Activated CD4-positive, alpha-beta T cell treated with anti-CD3 and anti-CD28 coated beads, Interleukin-2, amount 50 U/mL, for 16 hours (primary cell): Measurements from ENCODE around the gene STAP2.
A peak's percentile ranks its signal among the peaks of the same experiment; 100 is the strongest.
"Not testable (repeated sequence)": the region's sequence is repeated elsewhere in the genome, so short reads cannot be mapped to it uniquely, and the experiment has no call there.

Experiments used
- DNase-seq: peaks from one replicate; pipeline ENCODE4 v3.0.0-alpha.2; 2020

The STAP2 gene

DNA sequence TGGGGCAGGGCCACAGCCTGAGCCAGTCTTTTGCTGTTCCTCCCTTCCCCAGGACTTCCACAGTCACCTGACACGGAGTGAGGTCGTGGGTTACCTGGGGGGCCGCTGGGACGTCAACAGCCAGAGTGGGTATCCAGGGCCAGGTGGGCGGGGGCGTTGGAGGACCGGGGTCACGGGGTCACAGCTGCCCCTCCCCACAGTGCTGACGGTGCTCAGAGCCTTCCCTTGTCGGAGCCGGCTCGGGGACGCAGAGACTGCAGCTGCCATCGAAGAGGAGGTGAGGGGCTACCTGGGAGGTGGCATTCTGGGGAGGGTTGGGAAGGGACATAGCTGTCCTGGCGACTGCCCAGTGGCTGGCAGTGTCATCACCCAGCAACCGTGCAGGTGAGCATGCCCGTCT, 16.3 kb upstream of the STAP2 start:
- DNase-seq: no peak

DNA sequence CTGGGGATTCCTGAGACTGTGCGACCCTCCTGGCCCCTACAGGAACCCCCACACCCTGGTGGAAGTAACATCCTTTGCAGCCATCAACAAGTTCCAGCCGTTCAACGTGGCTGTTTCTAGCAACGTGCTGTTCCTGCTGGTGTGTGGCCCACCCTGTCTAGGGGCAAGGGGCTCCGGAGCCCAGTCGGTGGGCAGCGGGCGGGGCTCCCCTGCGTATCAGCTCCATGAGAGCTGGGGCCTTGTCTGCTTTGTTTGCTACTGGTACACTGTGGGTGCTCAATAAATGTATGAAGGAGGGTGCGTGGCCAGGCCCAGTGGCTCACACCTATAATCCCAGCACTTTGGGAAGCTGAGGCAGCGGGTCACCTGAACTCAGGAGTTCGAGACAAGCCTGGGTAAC, 15.7 kb upstream of the STAP2 start:
- no peak for DNase-seq

DNA sequence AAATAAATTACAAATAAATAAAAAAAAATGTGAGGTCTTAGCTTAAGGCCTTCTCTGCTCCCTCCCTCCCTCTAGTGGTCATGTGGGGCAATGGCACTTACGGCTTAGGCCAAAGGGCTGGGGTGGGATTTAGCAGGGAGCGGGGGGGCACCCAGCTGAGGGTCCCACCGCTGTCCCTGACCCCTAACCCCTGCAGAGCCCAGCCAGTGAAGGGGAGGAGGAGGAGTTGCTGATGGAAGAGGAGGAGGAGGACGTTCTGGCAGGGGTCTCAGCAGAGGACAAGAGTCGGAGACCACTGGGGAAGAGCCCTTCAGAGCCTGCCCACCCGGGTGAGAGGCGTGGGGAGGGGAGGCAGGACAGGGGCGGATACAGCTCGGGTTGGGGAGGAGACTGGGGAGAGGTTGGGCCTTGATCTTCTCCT, 14.1 kb upstream of the STAP2 start:
- DNase-seq: peak; percentile 60

DNA sequence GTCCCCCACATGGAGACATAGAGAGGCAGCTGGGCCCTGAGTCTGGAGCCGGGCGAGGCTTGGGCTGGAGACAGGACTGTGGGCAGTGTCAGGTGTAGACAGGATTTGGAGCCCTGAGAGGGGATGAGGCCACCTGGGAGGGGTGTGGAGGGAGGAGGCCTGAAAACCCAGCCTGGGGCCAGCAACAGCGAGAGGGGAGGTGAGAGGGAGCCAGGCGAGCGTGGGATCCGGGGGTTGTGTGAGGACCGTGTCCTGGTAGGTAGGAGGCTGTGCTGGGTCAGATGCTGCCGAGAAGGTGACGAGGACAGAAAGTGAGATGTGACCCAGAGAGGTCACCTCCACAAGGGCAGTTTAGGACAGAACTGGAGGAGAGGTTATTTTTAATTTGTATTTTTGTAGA, 12.1 kb upstream of the STAP2 start:
- DNase-seq: no peak

DNA sequence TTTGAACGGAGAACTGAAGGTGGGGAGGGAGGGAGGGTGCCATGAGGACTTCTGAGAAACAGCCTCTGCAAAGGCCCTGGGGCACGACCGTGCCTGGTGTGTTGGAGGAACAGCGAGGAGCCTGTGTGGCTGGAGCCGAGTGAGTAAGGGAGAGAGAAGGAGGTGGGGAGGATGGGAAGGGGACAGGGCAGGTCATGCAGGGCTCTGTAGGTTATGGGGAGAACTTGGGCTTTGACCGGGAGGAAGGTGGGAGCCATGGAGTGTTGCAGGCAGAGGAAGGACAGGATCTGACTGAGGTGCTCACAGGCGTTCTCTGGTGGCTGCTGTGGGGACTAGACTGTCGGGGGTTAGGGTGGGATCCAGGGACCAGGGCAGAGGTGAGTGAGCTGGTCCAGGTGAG, 11.5 kb upstream of the STAP2 start:
- no peak for DNase-seq

DNA sequence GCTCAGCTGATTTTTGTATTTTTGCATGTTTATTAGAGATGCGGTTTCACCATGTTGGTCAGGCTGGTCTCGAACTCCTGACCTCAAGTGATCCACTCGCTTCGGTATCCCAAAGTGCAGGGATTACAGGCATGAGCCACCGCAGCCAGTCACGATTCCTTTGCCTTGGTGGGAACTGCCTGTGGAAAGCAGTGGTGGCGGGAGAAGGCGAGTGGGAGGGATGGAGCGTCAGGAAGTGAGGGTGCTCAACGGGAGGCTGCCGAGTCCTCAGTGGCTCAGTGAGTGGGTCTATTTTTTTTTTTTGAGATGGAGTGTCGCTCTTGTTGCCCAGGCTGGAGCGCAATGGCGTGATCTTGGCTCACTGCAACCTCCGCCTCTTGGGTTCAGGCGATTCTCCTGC, 10.6 kb upstream of the STAP2 start:
- DNase-seq: not testable (repeated sequence)

DNA sequence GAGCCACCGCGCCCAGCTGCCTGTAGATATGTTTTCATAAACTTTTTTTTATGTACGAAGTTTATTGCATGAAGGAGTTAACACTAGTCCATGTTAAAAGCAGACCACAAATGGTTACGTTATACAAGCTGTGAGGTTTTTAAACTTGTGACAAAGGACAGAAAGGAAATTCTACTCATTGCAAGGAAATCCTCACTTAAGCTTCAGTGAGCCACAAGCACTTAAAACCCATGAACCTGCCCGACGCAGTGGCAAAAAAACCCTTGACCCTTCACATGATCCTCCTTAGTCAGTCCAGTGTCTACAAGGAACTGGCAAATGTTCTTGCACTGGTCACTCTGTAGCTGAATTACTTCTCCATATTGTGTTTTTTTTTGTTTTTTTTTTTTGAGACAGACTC, 8.9 kb upstream of the STAP2 start:
- no peak for DNase-seq

DNA sequence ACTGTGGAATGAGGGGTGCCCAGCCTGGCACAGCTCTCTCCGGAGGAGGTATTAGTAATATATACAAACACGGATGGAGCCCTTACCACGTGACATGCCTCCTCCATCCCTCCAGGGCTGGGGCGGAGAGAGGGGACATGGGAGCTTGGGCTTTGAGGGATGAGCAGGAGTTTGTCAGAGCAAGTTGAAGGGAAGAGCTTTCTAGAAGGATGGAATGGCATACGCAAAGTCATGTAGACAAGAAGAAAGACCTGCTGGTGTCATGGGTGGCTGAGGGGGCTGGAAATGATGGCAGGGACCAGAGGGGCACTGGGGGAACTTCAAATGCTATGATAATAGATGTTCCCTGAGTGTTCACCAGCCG, 7.4 kb upstream of the STAP2 start:
- DNase-seq: no peak

DNA sequence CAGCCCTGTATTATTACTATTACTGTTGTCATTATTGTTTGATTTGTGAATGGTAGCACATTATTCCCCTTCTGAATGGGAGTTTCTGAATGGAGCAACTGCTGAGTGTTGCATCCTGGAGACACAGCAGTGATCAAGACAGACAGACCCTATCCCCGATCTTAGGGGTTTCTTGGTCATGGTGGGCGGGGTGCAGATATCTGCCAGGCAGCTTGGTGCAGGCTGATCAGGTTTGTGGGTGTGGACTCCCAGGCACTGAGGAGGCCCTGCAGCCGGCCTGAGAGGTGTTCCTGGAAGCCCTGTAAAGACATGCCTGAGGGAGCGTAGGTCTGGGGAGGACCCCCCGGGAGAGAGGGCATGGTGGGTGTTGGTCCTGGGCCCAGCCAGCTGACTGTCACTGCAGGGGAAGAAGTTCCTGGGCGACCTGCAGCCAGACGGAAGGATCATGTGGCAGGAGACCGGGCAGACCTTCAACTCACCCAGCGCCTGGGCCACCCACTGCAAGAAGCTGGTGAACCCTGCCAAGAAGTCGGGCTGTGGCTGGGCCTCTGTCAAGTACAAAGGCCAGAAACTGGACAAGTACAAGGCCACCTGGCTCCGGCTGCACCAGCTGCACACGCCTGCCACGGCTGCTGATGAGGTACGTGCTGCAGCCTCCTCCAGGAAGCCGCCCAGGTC, 6.9 kb upstream of the STAP2 start:
- no peak for DNase-seq

DNA sequence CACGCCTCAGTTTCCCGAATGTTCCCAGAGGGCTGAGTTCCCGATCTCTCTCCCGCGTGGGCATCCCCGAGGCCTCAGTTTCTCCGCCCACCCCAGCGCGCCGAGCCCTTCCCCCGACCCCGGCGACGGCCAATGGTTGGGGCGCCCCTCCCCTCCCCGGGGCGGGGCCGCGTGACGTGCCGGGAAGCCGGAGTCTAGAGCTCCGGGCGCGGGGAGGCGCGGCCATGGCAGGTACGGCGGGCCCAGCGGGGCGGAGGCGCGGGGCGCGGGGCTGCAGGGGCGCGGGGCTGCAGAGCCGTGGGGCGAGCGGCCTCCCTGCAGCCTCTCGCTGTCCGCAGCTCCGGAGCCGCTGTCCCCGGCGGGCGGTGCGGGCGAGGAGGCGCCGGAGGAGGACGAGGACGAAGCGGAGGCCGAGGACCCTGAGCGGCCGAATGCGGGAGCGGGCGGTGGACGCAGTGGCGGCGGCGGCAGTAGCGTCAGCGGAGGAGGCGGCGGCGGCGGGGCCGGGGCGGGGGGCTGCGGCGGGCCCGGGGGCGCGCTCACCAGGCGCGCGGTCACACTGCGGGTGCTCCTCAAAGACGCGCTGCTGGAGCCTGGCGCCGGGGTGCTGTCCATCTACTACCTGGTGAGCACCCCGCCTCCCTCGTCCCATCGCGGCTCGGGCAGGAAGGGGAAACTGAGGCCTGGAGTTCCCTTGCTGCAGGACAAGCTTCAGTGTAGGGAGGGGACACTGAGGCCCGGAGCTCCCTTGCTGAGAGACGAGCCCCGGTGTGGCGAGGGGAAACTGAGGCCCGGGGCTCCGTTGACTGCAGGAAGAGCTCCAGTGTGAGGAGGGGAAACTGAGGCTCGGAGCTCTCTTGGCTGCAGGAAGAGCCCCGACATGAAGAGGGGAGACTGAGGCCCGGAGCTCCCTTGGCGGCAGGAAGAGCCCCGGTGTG, 5.0 kb upstream of the STAP2 start, which contains the start of gene MPND:
TSS of gene MPND (plus strand) at position 193 of the 938 bp plus-strand sequence. CDS start at position 225, 32 bp downstream.
- DNase-seq: peak; percentile 92

DNA sequence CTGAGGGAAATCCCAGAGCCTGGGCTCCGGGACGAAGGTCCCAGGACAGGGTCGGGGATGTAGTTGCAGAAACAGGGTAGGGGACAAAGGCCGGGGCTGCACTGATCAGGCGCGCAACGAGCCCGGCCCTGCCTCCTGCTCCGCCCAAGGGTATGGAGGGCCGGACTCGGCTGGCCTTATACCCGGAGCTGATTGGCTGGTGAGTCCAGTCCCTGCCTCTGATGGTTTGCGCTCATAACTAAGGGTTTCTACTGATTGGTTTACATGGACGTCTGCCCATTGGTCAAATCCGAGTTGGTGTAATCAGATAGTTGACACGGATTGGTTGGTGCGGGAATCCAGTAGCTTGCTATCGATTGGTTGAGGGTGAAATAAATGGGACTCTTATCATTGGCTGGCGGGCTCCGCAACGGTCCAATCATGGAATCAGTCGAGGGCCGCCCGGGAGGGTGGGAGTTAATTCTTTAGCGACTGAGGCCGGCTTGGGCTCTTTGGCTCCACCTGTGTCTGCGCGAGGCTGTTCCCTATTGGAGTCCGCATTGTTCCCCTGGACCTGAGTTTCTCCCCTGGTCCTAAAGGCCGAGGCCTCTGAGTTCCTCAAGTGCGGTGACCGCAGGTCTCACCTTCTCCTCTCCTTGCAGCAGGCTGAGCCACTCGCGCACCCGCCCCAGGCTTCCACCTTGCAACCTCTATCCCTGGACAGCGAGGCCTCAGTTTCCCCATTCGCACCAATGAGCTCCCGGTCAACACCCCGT, 4.2 kb upstream of the STAP2 start:
- DNase-seq: peak; percentile 99

DNA sequence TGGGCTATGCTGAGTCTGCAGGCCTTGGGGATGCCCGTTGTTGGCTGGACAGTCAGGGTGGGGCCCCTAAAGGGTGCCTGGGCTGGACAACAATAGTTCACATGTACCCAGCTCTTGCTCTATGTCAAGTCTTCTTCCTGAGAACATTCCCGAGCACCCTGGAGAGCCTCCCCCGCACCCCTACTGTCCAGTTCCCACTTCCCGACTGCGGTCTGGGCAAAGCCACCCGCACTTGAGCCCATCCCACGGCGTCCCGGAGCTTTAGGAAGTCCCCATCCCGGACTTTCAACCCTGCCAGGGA, 3.6 kb upstream of the STAP2 start:
- no peak for DNase-seq

DNA sequence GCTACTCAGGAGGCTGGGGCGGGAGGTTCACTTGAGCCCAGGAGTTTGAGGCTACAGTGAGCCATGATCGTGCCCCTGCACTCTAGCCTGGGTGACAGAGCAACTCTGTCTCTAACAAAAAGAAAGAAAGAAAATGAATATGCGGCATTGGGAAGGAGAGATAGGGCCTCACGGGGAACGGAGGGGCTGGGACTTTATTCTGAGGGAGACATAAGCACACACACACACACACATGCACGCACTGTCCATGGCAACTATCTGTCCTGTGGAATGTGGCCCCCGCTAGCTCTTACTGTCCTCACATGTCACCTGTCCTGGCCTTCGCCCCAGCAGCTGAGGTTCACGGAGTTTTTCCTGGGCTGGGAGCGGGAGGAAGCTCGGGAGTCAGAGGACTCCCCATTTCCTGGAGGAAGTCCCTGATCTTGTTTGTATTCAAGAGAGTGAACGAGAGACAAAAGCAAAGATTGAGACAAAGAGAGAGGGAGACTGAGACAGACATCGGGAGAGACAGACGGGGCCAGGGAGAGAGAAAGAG, 654 bp downstream of the STAP2 start:
- DNase-seq: no peak

DNA sequence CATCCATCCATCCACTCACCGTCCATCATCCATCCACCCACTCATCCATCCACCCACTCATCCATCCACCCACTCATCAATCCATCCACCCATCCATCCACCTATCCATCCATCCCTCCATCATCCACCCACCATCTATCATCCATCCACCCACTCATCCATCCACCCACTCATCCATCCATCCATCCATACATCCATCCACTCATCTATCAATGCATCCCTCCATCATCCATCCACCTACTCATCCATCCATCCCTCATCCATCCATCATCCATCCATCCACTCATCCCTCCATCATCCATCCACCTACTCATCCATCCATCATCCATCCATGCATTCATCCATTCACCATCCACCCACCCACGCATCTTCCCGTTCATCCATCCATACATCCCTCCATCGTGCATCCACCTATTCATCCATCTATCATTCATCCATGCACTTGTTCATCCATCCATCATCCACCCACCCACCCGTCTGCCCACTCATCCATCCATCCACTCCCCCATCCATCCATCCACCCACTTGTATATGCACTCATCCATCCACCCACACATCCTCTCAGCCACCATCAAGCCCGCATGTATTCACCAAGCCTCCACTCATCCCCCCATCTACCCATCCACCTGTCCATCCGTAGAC, 3.6 kb downstream of the STAP2 start:
- no peak for DNase-seq

DNA sequence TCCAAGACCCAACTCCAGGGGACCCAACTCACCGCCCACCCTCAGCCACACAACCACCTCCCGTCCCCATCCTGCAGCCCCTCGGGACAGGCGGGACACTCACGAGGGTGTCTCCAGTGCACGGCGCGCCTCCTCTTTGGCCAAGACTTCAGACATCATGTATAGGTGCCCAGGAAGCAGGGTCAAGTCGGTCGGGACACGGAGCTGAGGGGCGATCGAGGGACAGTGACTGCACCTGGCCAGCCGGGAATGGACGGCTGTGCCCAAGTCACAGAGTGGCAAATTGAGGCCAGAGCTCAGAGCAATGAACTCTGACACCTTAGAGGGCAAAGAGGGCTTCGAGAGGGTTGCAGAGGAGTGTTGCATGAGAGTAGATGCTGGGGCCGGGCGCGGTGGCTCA, 8.8 kb downstream of the STAP2 start:
- no peak for DNase-seq

DNA sequence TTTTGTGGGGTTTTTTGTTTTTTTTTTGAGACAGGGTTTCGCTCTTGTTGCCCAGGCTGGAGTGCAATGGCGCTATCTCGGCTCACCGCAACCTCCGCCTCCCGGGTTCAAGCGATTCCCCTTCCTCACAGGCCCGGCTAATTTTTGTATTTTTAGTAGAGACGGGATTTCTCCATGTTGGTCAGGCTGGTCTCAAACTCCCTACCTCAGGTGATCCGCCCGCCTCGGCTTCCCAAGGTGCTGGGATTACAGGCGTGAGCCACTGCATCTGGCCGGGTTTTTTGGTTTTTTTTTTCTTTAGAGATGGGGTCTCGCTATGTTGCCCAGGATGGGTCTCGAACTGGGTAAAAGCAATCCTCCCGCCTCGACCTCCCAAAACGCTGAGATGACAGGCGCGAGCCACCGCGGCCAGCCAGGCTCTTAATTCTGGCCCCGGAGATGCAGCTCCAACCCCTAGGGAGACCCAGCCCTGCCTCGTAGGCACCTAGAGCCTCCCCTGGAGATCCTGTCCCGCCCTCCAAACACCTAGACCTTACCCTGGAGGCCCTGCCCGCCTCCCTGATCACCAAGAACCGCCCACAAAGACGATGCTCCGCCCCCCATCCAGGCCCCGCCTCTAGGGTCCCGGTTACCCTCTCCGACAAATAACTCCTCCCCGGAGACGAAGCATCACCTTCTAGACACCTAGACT, 9.5 kb downstream of the STAP2 start:
- peak; percentile 55 for DNase-seq

DNA sequence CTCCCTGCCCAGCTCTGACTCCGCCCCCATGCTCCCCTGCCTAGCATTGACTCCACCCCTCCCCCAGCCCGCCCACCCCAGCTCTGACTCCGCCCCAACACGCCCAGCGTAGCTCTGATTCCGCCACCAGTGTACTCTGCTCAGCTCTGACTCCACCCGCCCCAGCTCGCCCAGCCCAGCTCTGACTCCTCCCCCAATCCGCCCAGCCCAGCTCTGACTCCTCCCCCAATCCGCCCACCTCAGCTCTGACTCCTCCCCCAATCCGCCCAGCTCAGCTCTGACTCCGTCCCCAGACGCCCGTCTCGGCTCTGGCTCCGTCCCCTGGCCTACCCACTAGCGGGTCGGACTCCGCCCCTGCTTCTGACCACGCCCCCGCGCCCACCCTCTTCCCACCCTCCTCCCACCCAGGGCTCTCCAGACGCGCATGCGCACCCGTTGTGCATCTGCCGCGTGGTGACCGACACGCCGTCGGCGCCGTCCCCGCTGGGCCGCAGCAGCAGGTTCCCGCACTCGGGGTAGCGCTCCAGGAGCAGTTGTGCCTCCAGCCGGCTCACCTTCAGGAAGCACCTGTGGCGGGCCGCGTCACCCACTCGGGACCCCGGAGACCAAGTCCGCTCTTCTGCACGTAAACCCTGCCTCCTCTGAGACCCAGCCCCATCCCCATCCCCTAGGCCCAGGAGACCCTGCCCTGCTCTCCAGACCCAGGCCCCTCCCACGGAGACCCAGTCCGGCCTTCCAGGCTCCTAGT, 10.2 kb downstream of the STAP2 start:
- DNase-seq: peak; percentile 97

DNA sequence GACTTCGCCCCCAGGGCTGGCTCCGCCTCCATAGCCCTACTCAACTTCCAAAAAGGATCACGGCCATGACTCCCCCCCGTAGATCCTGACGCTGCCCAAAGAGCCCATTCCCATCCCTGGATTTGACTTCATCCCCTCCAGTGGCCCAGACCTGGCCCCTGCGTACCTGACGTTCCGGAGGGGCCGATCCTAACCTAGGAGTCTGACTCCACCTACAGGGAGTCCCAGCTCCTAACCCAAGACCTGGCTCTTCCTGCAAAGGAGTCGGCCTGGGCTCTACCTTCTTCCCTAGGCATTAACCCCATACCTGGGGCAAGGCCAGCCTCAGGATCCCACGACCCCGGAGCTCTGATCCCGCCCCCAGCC, 10.8 kb downstream of the STAP2 start:
- no peak for DNase-seq

DNA sequence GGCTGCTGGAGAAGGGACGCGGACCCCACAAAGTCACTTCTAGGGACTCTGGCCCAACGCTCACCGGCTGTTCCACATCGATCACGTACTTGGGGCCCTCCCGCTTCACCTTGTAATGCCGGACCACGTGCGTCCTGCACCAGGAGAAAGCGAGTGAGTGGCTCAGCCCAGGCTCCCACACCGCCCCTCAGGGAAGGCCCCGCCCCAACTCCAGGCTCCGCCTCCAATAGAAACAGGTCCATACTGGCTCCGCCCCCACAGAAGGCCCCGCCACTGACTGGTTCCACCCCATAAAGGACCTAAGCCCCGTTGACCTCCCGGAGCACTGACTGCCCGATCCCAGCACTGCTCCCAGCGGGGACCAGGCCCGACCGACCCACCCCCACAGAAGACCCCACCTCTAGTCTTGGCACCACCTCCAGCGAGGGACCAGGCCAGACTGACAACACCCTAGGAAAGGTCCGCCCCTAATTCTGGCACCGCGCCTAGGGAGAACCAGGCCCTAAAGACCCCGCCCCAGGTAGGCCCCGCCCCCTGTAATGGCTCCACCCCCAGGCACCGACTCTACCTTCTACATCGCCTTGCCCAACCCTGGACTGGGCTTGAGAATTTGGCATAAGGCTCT, 11.3 kb downstream of the STAP2 start:
- DNase-seq: peak; percentile 76

DNA sequence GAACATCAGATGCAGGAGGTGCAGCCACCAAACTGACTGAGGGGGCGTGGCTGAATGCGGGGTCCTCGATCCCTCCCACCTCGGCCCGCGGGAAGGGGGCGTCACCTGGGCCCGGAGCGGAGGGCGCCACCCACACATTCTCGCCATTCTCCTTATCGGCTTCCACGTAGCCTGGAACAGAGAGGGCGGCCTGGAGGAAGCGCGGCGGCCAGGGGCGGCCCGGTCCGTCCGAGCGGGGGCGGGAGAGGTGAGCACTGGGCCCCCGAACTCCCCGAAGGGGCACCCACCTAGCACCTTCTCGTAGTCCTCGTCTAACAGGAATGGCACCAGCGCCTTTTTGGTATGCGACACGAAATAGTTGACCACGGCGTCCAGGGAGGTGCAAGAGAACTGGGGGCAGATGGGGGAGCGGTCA, 11.8 kb downstream of the STAP2 start:
- peak; percentile 27 for DNase-seq

DNA sequence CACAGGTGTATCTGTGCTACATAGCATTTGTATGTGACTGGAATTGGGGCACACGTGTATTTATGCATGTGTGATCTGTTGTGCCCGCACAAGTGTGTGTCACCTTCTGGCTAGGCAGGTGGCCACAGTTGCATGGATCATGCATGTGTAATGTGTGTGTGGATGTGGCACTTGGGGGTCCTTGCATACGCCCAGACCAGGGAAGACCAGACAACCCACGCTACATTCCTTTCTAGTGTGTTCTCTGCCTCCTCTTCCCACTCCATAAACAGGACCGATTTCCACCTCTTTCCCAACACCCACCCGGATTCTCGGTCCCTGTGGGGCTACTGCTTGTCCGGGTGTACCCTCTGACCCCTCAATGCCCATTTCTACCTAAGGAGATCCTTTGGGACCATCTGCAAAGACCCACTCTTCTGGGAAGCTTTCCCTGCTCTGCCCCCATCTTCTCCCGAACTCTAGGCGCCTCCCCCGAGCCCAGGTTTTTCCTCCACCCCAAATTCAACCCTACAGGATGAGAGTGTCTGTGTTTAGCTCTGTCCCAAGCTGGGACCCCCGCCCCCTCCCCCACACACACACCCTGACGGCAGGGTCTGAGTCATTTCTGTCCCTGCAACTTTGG, 12.3 kb downstream of the STAP2 start:
- no peak for DNase-seq
